MM.1S (cell line): ENCODE data around the gene CORO7.

Experiments used
- CTCF ChIP-seq: fragments of 300-600 bp; sonication (generic); IDR thresholded peaks from 2 replicates; pipeline ENCODE4 v1.5.1; 2016; ENCODE audit warnings: antibody characterized with exemption, low read length, mixed read lengths
- EZH2 ChIP-seq: fragments of 300-600 bp; sonication (generic); optimal IDR thresholded peaks from 2 replicates; pipeline ENCODE3; 2017; ENCODE audit warnings: low read depth, mild to moderate bottlenecking, antibody characterized with exemption, low read length, mixed read lengths

DNA sequence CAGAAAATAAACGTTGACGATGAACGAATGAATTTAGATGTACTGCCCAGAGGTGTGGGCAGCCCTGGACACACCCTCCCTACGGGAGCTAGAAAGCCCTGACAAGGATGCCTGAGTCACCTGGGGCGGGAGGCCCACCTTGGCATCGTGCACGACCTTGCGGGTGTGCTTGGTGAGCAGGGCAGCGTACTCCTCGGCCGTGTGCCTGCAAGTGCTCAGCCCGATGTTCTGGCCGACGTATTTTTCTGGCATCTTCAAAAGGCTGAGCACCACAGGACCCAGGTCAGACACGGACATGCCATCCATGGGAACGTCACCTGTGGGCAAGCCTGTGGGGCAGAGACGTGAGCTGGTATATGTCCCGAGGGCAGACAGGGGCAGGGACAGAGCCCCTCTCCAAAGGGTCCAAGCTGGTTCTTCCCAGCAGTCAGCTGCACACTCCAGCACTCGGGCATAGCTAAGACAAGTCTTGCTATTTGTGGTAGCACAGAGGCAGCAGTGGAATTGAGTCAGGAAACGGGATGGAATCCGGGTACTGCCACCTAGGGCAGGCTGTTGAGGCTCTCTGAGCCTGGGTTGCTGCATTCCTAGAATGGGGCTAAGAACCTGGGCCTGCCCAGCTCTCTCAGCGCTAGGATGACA, 47.2 kb upstream of the CORO7 start:
- no peak for TF ChIP-seq CTCF
- TF ChIP-seq EZH2, result no peak
